Hepatocyte (in vitro differentiated cells): Measurements from ENCODE around the gene AMPD3. TPM values are rescaled to one million over a fixed set of nuclear protein-coding genes. Genes with fewer than 3 reads are reported as not detected.

Source experiments
- DNase-seq: peaks from one replicate; pipeline ENCODE4 v3.0.0-alpha.2; 2016; ENCODE audit warnings: low spot score
- H2AFZ ChIP-seq: fragments of 200-600 bp; sonication (generic); 2 replicates; pipeline ENCODE4 v1.6.0; 2016; ENCODE audit warnings: antibody characterized with exemption, mild to moderate bottlenecking
- H3K27ac ChIP-seq: fragments of 200-600 bp; sonication (generic); 2 replicates; pipeline ENCODE4 v1.5.1; 2016; ENCODE audit warnings: mild to moderate bottlenecking
- H3K27me3 ChIP-seq: fragments of 200-600 bp; sonication (generic); 2 replicates; pipeline ENCODE4 v1.6.1; 2016
- H3K36me3 ChIP-seq: fragments of 200-600 bp; sonication (generic); replicated peaks from 2 replicates; pipeline ENCODE4 v1.5.1; 2016; ENCODE audit warnings: low read depth; ENCODE audit not compliant: insufficient read depth
- H3K4me1 ChIP-seq: fragments of 200-600 bp; sonication (generic); 2 replicates; pipeline ENCODE4 v1.5.1; 2016; ENCODE audit warnings: mild to moderate bottlenecking, moderate library complexity; ENCODE audit not compliant: insufficient read depth
- H3K4me2 ChIP-seq: fragments of 200-600 bp; sonication (generic); 2 replicates; pipeline ENCODE4 v1.6.0; 2016
- H3K4me3 ChIP-seq: fragments of 200-600 bp; sonication (generic); 2 replicates; pipeline ENCODE4 v1.5.1; 2016; ENCODE audit warnings: mild to moderate bottlenecking
- H3K79me2 ChIP-seq: fragments of 200-600 bp; sonication (generic); 2 replicates; pipeline ENCODE4 v1.6.0; 2017; ENCODE audit warnings: mild to moderate bottlenecking
- H3K9me2 ChIP-seq: fragments of 200-600 bp; sonication (generic); replicated peaks from 2 replicates; pipeline ENCODE4 v1.6.0; 2017; ENCODE audit warnings: mild to moderate bottlenecking; ENCODE audit not compliant: insufficient read depth
- H3K9me3 ChIP-seq: fragments of 200-600 bp; sonication (generic); 2 replicates; pipeline ENCODE4 v1.5.1; 2016; ENCODE audit warnings: low read depth, mild to moderate bottlenecking
- H4K20me1 ChIP-seq: fragments of 200-600 bp; sonication (generic); 2 replicates; pipeline ENCODE4 v1.6.0; 2016; ENCODE audit warnings: mild to moderate bottlenecking; ENCODE audit not compliant: insufficient read depth, poor library complexity, severe bottlenecking
- CTCF ChIP-seq: fragments of 200-600 bp; sonication (generic); IDR thresholded peaks from 2 replicates; pipeline ENCODE4 v1.5.1; 2016; ENCODE audit warnings: antibody characterized with exemption, mild to moderate bottlenecking; ENCODE audit not compliant: poor library complexity
- EZH2 ChIP-seq: fragments of 200-600 bp; sonication (generic); IDR thresholded peaks from 2 replicates; pipeline ENCODE4 v1.6.1; 2016; ENCODE audit warnings: antibody characterized with exemption, mild to moderate bottlenecking, borderline replicate concordance
- EZH2phosphoT487 ChIP-seq: fragments of 200-600 bp; sonication (generic); IDR thresholded peaks from one replicate; pipeline ENCODE4 v1.6.1; 2018; ENCODE audit warnings: antibody characterized with exemption, mild to moderate bottlenecking, low read depth, moderate library complexity; ENCODE audit not compliant: unreplicated experiment, severe bottlenecking
- WGBS: methylation state at CpG from one replicate; pipeline ENCODE4 v1.1.6; 2016; ENCODE audit warnings: low lambda C conversion rate; ENCODE audit errors: missing lambda C conversion rate; 5-methylcytosine and 5-hydroxymethylcytosine counted together
- polyA plus RNA-seq: library from polyadenylated mRNA; unstranded; fragments of >200 nt; fragmentation: Nextera tagmentation; extraction: Ambion mirVana; gene quantifications from 2 replicates; pipeline ENCODE4 v1.2.1, GENCODE V29; 2016
- total RNA-seq: library from RNA; depleted of rRNA; stranded (reverse); fragments of >200 nt; gene quantifications from 2 replicates; pipeline ENCODE4 v1.2.3, GENCODE V29; 2014

AMPD3 gene
- total and polyA plus RNA-seq, 2 experiments from 2014 or later, result 1.8 to 4.1 TPM

- Histone ChIP-seq H4K20me1 (no peaks in the 10 kb centered on the region), H3K27ac (no peak overlapping the region), H3K27me3 (no peaks in the 10 kb centered on the region), H3K4me3 (no peak overlapping the region), H3K9me3 (no peaks in the 10 kb centered on the region), H3K4me1 (no peaks in the 10 kb centered on the region), H3K4me2 (no peak overlapping the region), H3K36me3 (no peaks in the 10 kb centered on the region), H3K79me2 (no peaks in the 10 kb centered on the region), H3K9me2 (no peaks in the 10 kb centered on the region), H2AFZ (no peak overlapping the region)
- WGBS, result 96% methylated on average over 3 of the region's 3 CpGs
- no peak for DNase-seq
- TF ChIP-seq EZH2 (no peak), EZH2phosphoT487 (no peak), CTCF (no peak)
These were observed 60.4 kb downstream of the AMPD3 start for GRCh38 chr11:10515418-10515817.

GRCh38 chr11:10518123-10518522 is 63.1 kb downstream of the AMPD3 start:
- H3K27ac ChIP-seq, result no peak overlapping the region
- no peak overlapping the region for H3K4me2 ChIP-seq
- no peaks in the 10 kb centered on the region for H3K27me3 ChIP-seq
- no peak overlapping the region for H3K4me3 ChIP-seq
- no peaks in the 10 kb centered on the region for H3K79me2 ChIP-seq
- DNase-seq, result no peak
- H2AFZ ChIP-seq, result no peak overlapping the region
- H4K20me1 ChIP-seq, result no peaks in the 10 kb centered on the region
- no peaks in the 10 kb centered on the region for H3K4me1 ChIP-seq
- no peaks in the 10 kb centered on the region for H3K36me3 ChIP-seq
- TF ChIP-seq CTCF (no peak), EZH2 (no peak), EZH2phosphoT487 (no peak)
- no peaks in the 10 kb centered on the region for H3K9me3 ChIP-seq
- no peaks in the 10 kb centered on the region for H3K9me2 ChIP-seq

GRCh38 chr11:10518891-10519290 is 63.8 kb downstream of the AMPD3 start:
- TF ChIP-seq EZH2 (no peak), EZH2phosphoT487 (no peak), CTCF (no peak)
- H2AFZ ChIP-seq, result no peak overlapping the region
- no peaks in the 10 kb centered on the region for H3K27me3 ChIP-seq
- H3K27ac ChIP-seq, result no peak overlapping the region
- peaks cover 3% of the 10 kb centered on the region for H3K4me1 ChIP-seq
- H3K9me2 ChIP-seq, result no peaks in the 10 kb centered on the region
- no peak overlapping the region for H3K4me2 ChIP-seq
- H3K9me3 ChIP-seq, result no peaks in the 10 kb centered on the region
- no peak overlapping the region for H3K4me3 ChIP-seq
- 95% methylated on average over 2 of the region's 2 CpGs for WGBS
- no peaks in the 10 kb centered on the region for H3K36me3 ChIP-seq
- H3K79me2 ChIP-seq, result no peaks in the 10 kb centered on the region
- no peak for DNase-seq
- no peaks in the 10 kb centered on the region for H4K20me1 ChIP-seq

- no peak overlapping the region for H3K27ac ChIP-seq
- DNase-seq, result no peak
- no peak for TF ChIP-seq CTCF
- H2AFZ ChIP-seq, result no peak overlapping the region
- H3K9me2 ChIP-seq, result no peaks in the 10 kb centered on the region
- no peak overlapping the region for H3K4me2 ChIP-seq
- no peaks in the 10 kb centered on the region for H3K79me2 ChIP-seq
- WGBS, result 98% methylated on average over 2 of the region's 2 CpGs
- no peaks in the 10 kb centered on the region for H3K27me3 ChIP-seq
- H3K36me3 ChIP-seq, result no peaks in the 10 kb centered on the region
- H3K4me1 ChIP-seq, result peaks cover 3% of the 10 kb centered on the region
- no peaks in the 10 kb centered on the region for H3K9me3 ChIP-seq
- H3K4me3 ChIP-seq, result no peak overlapping the region
- H4K20me1 ChIP-seq, result no peaks in the 10 kb centered on the region
These were observed 64.6 kb downstream of the AMPD3 start for GRCh38 chr11:10519630-10520029.
